Peyer's patch (tissue), 4 donors: ENCODE measurements around the gene TBP.
"Not testable (repeated sequence)": the region's sequence is repeated elsewhere in the genome, so short reads cannot be mapped to it uniquely, and the experiment has no call there.

ENCODE experiments used
- CTCF ChIP-seq, 6 experiments: fragments of 450-650 bp in 4 of 6; fragments of 200-600 bp in 2 of 6; sonication (generic) in 1 of 6; IDR thresholded peaks; one replicate each; pipeline ENCODE4 v1.5.1; 2017 to 2019; ENCODE audit warnings: antibody characterized with exemption in 6 of 6, mild to moderate bottlenecking in 3 of 6, moderate library complexity in 1 of 6
- POLR2A ChIP-seq, 2 donors: fragments of 450-650 bp; IDR thresholded peaks; one replicate each; pipeline ENCODE4 v1.5.1; 2017; ENCODE audit warnings: antibody characterized with exemption in 2 of 2, mild to moderate bottlenecking in 2 of 2, moderate library complexity in 2 of 2

- not testable (repeated sequence) for TF ChIP-seq POLR2A, CTCF (IDR thresholded peaks at IDR 0.05)
These were observed 45.9 kb upstream of the TBP start for GRCh38 chr6:170508275-170508674.
